Sigmoid colon (tissue), 7 donors: Measurements from ENCODE around the gene RFX4. TPM values are rescaled to one million over a fixed set of nuclear protein-coding genes. Genes with fewer than 3 reads are reported as not detected.

Source experiments
- DNase-seq: peaks from one replicate; pipeline ENCODE4 v3.0.0-alpha.2; 2019
- H3K27ac ChIP-seq, 4 donors: fragments of 200-600 bp; sonication (generic); one replicate each; pipeline ENCODE4 v1.5.1; 2016 to 2019; ENCODE audit warnings: mild to moderate bottlenecking in 1 of 4
- H3K27me3 ChIP-seq, 3 donors: fragments of 200-600 bp; sonication (generic); one replicate each; pipeline ENCODE4 v1.5.1; 2019; ENCODE audit warnings: mild to moderate bottlenecking in 1 of 3
- H3K36me3 ChIP-seq, 4 donors: fragments of 200-600 bp; sonication (generic); one replicate each; pipeline ENCODE4 v1.5.1; 2016 to 2019
- H3K4me1 ChIP-seq, 4 donors: fragments of 200-600 bp; sonication (generic); one replicate each; pipeline ENCODE4 v1.5.1; 2017 to 2019
- H3K4me3 ChIP-seq, 4 donors: fragments of 200-600 bp; sonication (generic); one replicate each; pipeline ENCODE4 v1.5.1; 2017 to 2019; ENCODE audit warnings: mild to moderate bottlenecking in 2 of 4, moderate library complexity in 1 of 4
- H3K9me3 ChIP-seq, 4 donors: fragments of 200-600 bp in 3 of 4; sonication (generic) in 3 of 4; one replicate each; pipeline versions ENCODE4 v1.5.1 to v1.6.1; 2013 to 2019
- EP300 ChIP-seq, 4 donors: sonication (generic); formaldehyde crosslinking; IDR thresholded peaks; one replicate each; pipeline ENCODE4 v1.6.1; 2017; ENCODE audit warnings: antibody characterized with exemption in 4 of 4
- POLR2A ChIP-seq, 2 donors: fragments of 450-650 bp; IDR thresholded peaks; one replicate each; pipeline ENCODE4 v1.6.1; 2016; ENCODE audit warnings: antibody characterized with exemption in 2 of 2, mild to moderate bottlenecking in 2 of 2, moderate library complexity in 2 of 2
- POLR2AphosphoS5 ChIP-seq, 4 donors: sonication (generic); formaldehyde crosslinking; IDR thresholded peaks; one replicate each; pipeline ENCODE4 v1.6.1; 2017; ENCODE audit warnings: antibody characterized with exemption in 4 of 4
- WGBS, 2 donors: extraction: QIAGEN DNeasy Blood & Tissue Kit; methylation state at CpG; one replicate each; pipeline ENCODE4 v1.1.7; 2013; 5-methylcytosine and 5-hydroxymethylcytosine counted together
- intact Hi-C: fragments of 100-400 bp; cut with DNase I; formaldehyde crosslinking; loops from one replicate; pipeline ENCODE4 v1.15.1; 2023
- polyA plus RNA-seq, 3 donors: library from polyadenylated mRNA; stranded (reverse); fragments of 200-250 nt; gene quantifications; one replicate each; pipeline ENCODE4 v1.2.3, GENCODE V29; 2013
- total RNA-seq, 4 donors: library from RNA; depleted of rRNA; stranded (reverse); fragments of >200 nt; gene quantifications; one replicate each; pipeline ENCODE4 v1.1.0, GENCODE V29; 2016
- TF ChIP-seq, protein P1 (sequence below), 4 experiments: fragments of 450-650 bp in 3 of 4; fragments of 200-600 bp in 1 of 4; IDR thresholded peaks; one replicate each; pipeline ENCODE4 v1.5.1; 2016 to 2019; ENCODE audit warnings: antibody characterized with exemption in 4 of 4, mild to moderate bottlenecking in 3 of 4, moderate library complexity in 2 of 4
- donor health status: healthy with polysubstance abuse.
- donor health status: Bipolar disorder and iron deficiency.
- donor health status: healthy.

Gene RFX4
- total and polyA plus RNA-seq, 7 donors: 0.01 TPM; not detected in 6

DNA sequence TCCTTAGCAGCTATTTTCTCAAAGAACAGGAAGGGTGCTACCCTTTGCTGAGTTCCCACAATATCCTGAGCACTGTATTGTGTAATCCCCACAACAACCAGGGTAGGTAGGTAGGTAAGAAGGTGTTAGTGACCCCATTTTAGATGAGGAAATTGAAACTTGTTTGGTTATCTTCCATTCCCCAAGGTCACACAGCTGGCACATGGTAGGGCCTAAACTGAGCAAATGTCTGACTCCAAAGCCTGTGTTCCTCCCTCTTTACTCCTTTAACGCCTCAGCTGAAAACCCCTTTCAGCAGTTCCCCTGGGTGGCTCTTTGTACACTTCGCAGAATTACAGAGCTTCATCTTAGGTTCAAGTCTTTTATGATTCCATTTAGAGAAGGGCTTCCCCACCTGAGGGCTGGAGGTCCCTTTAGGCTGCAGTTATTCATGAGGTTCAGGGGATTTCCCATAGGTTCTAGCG lies 165.2 kb downstream of the RFX4 start:
- intact Hi-C loops: no loop called here
- Histone ChIP-seq H3K4me3 (no peak overlapping the region), H3K27ac (no peak overlapping the region), H3K9me3 (no peaks in the 10 kb centered on the region), H3K4me1 (no peaks in the 10 kb centered on the region), H3K27me3 (no peaks in the 10 kb centered on the region), H3K36me3 (no peaks in the 10 kb centered on the region)
- WGBS, 2 donors: 66 to 88% methylated on average over 3 of the region's 3 CpGs
- TF ChIP-seq POLR2AphosphoS5 (IDR thresholded peaks at IDR 0.05) (no peak), POLR2A (IDR thresholded peaks at IDR 0.05) (no peak), EP300 (IDR thresholded peaks at IDR 0.05) (no peak)
- TF ChIP-seq, protein P1, sequence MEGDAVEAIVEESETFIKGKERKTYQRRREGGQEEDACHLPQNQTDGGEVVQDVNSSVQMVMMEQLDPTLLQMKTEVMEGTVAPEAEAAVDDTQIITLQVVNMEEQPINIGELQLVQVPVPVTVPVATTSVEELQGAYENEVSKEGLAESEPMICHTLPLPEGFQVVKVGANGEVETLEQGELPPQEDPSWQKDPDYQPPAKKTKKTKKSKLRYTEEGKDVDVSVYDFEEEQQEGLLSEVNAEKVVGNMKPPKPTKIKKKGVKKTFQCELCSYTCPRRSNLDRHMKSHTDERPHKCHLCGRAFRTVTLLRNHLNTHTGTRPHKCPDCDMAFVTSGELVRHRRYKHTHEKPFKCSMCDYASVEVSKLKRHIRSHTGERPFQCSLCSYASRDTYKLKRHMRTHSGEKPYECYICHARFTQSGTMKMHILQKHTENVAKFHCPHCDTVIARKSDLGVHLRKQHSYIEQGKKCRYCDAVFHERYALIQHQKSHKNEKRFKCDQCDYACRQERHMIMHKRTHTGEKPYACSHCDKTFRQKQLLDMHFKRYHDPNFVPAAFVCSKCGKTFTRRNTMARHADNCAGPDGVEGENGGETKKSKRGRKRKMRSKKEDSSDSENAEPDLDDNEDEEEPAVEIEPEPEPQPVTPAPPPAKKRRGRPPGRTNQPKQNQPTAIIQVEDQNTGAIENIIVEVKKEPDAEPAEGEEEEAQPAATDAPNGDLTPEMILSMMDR (IDR thresholded peaks at IDR 0.05): no peak
- DNase-seq: no peak

DNA sequence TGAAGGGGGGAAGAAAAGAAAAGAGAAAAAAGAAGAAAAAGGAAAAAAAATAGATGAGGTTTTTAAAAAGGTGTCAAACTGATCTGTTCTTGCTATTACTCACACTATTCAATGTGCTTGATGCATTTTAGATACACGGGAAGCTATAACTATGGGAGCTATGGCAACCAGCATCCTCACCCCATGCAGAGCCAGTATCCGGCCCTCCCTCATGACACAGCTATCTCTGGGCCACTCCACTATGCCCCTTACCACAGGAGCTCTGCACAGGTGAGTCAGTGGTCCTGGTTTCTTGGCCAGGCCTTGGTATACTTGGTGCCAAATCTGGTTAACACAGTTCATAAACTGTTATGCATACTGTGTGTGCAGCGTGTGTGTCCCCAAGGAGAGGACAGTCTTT lies 167.7 kb downstream of the RFX4 start:
- no peak for TF ChIP-seq EP300 (IDR thresholded peaks at IDR 0.05)
- TF ChIP-seq POLR2A (IDR thresholded peaks at IDR 0.05): no peak
- TF ChIP-seq, protein P1 (IDR thresholded peaks at IDR 0.05): no peak
- TF ChIP-seq POLR2AphosphoS5 (IDR thresholded peaks at IDR 0.05): no peak
- WGBS, 2 donors: 90 to 93% methylated on average over 3 of the region's 3 CpGs

GRCh38 chr12:106753526-106753925 lies 170.7 kb downstream of the RFX4 start:
- no peaks in the 10 kb centered on the region for H3K4me1 ChIP-seq
- TF ChIP-seq, protein P1 (IDR thresholded peaks at IDR 0.05): no peak
- TF ChIP-seq EP300 (IDR thresholded peaks at IDR 0.05): no peak
- no peak for TF ChIP-seq POLR2A (IDR thresholded peaks at IDR 0.05)
- TF ChIP-seq POLR2AphosphoS5 (IDR thresholded peaks at IDR 0.05): no peak
- intact Hi-C loops: no loop called here

More for the DNA sequence above, 167.7 kb downstream of the RFX4 start:
- Histone ChIP-seq H3K36me3 (no peaks in the 10 kb centered on the region), H3K27ac (no peak overlapping the region), H3K4me3 (no peak overlapping the region), H3K9me3 (no peaks in the 10 kb centered on the region), H3K4me1 (no peaks in the 10 kb centered on the region), H3K27me3 (no peaks in the 10 kb centered on the region)
- DNase-seq: no peak
- intact Hi-C loops: no loop called here

GRCh38 chr12:106754331-106754730 lies 171.5 kb downstream of the RFX4 start:
- no peak for DNase-seq
- 95 to 99% methylated on average over 1 of the region's 1 CpG for WGBS, 2 donors
- Histone ChIP-seq H3K36me3 (no peaks in the 10 kb centered on the region), H3K4me1 (no peaks in the 10 kb centered on the region), H3K27me3 (no peaks in the 10 kb centered on the region), H3K4me3 (no peak overlapping the region), H3K27ac (no peak overlapping the region), H3K9me3 (no peaks in the 10 kb centered on the region)
- TF ChIP-seq POLR2A (IDR thresholded peaks at IDR 0.05) (no peak), EP300 (IDR thresholded peaks at IDR 0.05) (no peak), POLR2AphosphoS5 (IDR thresholded peaks at IDR 0.05) (no peak)
- TF ChIP-seq, protein P1 (IDR thresholded peaks at IDR 0.05): no peak
- intact Hi-C loops: no loop called here

More at GRCh38 chr12:106753526-106753925, 170.7 kb downstream of the RFX4 start:
- Histone ChIP-seq H3K36me3 (no peaks in the 10 kb centered on the region), H3K4me3 (no peak overlapping the region), H3K27ac (no peak overlapping the region), H3K27me3 (no peaks in the 10 kb centered on the region), H3K9me3 (no peaks in the 10 kb centered on the region)
- 72 to 88% methylated on average over 7 of the region's 7 CpGs for WGBS, 2 donors
- no peak for DNase-seq
